ENCODE measurements around the gene RANBP17. TPM values are rescaled to one million over a fixed set of nuclear protein-coding genes. Genes with fewer than 3 reads are reported as not detected.
"Not testable (repeated sequence)": the region's sequence is repeated elsewhere in the genome, so short reads cannot be mapped to it uniquely, and the experiment has no call there.

The RANBP17 gene
- total RNA-seq, 1 donor from 2014 or later = 29.3 TPM

GRCh38 chr5:170867825-170868224, 6.0 kb downstream of the RANBP17 start:
- no peak for DNase-seq (ENCODE audit: low spot score)

- DNase-seq (ENCODE audit: low spot score) = not testable (repeated sequence)
These were observed 8.6 kb downstream of the RANBP17 start for GRCh38 chr5:170870390-170870789.

- no peak for DNase-seq (ENCODE audit: low spot score)
These were observed 12.2 kb downstream of the RANBP17 start for GRCh38 chr5:170874017-170874416.

DNA sequence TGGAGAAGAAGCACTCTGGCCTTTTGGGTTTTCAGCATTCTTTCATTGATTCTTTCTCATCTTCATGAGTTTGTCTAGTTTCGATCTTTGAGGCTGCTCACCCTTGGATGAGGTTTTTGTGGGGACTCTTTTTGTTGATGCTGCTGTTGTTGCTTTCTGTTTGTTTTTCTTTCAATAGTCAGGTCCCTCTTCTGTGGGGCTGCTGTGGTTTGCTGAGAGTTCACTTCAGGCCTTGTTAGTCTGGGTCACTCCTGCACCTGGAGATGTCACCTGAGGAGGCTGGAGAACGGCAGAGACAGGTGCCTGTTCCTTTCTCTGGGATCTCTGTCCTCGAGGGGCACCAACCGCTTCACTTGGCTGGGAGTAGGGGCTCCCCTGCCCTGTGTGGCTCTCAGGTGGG, 14.0 kb downstream of the RANBP17 start:
- DNase-seq (ENCODE audit: low spot score) = no peak

- DNase-seq (ENCODE audit: low spot score) = no peak
These were observed 18.3 kb downstream of the RANBP17 start for GRCh38 chr5:170880084-170880483.

GRCh38 chr5:170882345-170882744, 20.5 kb downstream of the RANBP17 start:
- no peak for DNase-seq (ENCODE audit: low spot score)

GRCh38 chr5:170885256-170885655, 23.4 kb downstream of the RANBP17 start:
- no peak for DNase-seq (ENCODE audit: low spot score)

DNA sequence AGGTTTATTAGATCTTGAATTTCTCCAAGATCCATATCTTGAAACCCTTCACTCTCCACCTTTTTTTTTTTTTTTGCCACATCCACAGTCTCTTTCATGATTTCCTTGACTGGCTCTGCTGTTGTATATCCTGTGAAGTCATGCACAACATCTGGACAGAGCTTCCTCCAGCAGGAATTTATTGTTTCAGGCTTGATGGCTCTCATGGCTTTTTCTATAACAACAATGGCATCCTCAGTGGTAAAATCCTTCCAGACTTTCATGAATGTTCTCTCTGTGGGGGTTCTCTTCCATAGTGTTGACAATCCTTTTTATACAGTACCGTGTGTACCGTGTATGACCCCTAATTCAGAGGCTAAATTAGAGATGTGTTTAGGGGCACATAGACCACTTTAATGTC, 24.0 kb downstream of the RANBP17 start:
- no peak for DNase-seq (ENCODE audit: low spot score)

GRCh38 chr5:170886210-170886894, 24.5 kb downstream of the RANBP17 start:
- DNase-seq (ENCODE audit: low spot score) = no peak

DNA sequence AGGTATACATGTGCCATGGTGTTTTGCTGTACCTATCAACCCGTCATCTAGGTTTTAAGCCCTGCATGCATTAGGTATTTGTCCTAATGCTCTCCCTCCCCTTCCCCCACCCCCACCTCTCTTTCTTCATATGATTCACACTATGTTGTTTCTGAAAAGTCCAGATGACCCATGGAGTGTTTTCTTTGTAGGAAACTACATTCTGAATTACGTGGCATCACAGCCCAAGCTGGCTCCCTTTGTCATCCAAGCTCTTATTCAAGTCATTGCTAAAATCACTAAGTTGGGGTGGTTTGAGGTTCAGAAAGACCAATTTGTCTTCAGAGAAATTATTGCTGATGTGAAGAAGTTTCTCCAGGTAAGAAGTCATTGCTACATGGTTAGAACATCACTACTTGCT, 30.4 kb downstream of the RANBP17 start:
- DNase-seq (ENCODE audit: low spot score) = no peak

GRCh38 chr5:170894665-170895064, 32.8 kb downstream of the RANBP17 start:
- no peak for DNase-seq (ENCODE audit: low spot score)

DNA sequence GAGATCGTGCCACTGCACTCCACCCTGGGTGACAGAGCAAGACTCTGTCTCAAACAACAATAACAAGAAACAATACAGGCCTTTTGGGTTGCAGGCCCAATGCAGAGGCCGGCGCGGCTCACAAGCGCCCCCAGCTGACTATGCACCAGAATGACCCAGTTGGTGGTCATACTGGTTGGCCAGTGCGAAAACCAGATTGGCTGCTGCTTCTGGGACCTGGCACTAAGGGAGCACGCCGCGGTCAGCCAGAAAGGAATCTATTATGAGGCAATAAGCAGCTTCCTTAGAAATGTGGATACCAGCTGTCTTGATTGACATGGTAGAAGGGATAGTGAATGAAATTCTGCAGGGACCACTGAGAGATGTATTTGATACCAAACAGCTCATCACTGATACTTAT, 35.0 kb downstream of the RANBP17 start:
- no peak for DNase-seq (ENCODE audit: low spot score)

DNA sequence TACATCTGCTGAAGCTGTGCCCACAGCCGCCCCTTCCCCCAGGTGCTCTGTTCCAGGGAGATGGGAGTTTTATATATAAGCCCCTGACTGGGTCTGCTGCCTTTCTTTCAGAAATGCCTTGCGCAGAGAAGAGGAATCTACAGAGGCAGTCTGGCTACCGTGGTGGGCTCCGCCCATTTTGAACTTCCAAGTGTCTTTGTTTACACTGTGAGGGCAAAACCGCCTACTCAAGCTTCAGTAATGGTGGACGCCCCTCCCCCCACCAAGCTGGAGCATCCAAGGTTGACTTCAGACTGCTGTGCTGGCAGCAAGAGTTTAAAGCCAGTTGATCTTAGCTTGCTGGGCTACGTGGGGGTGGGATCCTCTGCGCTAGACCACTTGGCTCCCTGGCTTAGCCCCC, 41.3 kb downstream of the RANBP17 start:
- no peak for DNase-seq (ENCODE audit: low spot score)

- DNase-seq (ENCODE audit: low spot score) = no peak
These were observed 45.9 kb downstream of the RANBP17 start for GRCh38 chr5:170907758-170908157.

GRCh38 chr5:170913573-170913972, 51.8 kb downstream of the RANBP17 start:
- DNase-seq (ENCODE audit: low spot score) = no peak

GRCh38 chr5:170917113-170917512, 55.3 kb downstream of the RANBP17 start:
- DNase-seq (ENCODE audit: low spot score) = no peak

GRCh38 chr5:170920196-170920595, 58.4 kb downstream of the RANBP17 start:
- no peak for DNase-seq (ENCODE audit: low spot score)

- not testable (repeated sequence) for DNase-seq (ENCODE audit: low spot score)
These were observed 60.5 kb downstream of the RANBP17 start for GRCh38 chr5:170922331-170922730.

- DNase-seq (ENCODE audit: low spot score) = no peak
These were observed 62.2 kb downstream of the RANBP17 start for GRCh38 chr5:170923910-170924620.

DNA sequence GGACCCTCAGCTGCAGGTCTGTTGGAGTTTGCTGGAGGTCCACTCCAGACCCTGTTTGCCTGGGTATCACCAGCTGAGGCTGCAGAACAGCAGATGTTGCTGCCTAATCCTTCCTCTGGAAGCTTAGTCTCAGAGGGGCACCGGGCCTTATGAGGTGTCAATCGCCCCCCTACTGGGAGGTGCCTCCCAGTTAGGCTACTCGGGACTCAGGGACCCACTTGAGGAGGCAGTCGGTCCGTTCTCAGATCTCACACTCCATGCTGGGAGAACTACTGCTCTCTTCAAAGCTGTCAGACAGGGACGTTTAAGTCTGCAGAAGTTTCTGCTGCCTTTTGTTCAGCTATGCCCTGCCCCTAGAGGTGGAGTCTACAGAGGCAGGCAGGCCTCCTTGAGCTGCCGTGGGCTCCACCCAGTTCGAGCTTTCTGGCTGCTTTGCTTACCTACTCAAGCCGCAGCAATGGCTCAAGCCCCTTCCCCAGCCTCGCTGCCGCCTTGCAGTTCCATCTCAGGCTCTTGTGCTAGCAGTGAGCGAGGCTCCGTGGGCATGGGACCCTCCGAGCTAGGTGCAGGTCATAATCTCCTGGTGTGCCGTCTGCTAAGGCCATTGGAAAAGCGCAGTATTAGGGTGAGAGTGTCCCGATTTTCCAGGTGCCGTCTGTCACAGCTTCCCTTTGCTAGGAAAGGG, 73.9 kb downstream of the RANBP17 start:
- not testable (repeated sequence) for DNase-seq (ENCODE audit: low spot score)

DNA sequence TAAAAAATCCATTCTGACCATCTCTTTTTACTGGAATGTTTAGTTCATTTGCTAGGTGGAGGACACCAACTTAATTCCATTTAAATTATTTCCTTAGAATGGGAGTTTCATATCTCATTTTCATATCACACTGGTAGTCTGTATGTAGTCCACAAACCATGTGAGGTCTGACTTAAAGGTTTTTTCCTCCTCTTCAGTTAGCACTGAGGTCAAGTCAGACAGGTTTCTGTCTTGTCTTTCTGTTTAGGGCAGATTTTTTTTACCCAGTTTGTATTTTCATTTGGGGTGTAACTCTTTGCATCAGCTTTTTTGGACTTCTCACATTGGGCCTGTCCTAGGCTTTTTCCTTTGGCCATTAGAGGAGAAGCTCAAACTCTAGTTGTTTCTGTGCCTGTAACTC, 75.3 kb downstream of the RANBP17 start:
- DNase-seq (ENCODE audit: low spot score) = no peak

- DNase-seq (ENCODE audit: low spot score) = no peak
These were observed 76.1 kb downstream of the RANBP17 start for GRCh38 chr5:170937914-170938313.

- no peak for DNase-seq (ENCODE audit: low spot score)
These were observed 77.4 kb downstream of the RANBP17 start for GRCh38 chr5:170939178-170939577.
